Right lobe of liver (tissue), 6 donors: Measurements from ENCODE around the gene EFNB2. TPM values are rescaled to one million over a fixed set of nuclear protein-coding genes. Genes with fewer than 3 reads are reported as not detected.

ENCODE experiments used
- ATAC-seq, 4 donors: fragments of 200-7000 bp; cut with Tn5 transposase; one replicate each; pipeline ENCODE4 v1.9.1; 2020; ENCODE audit warnings: mild to moderate bottlenecking in 4 of 4, moderate library complexity in 4 of 4
- DNase-seq, 3 donors: peaks; one replicate each; pipeline ENCODE4 v3.0.0-alpha.2; 2020
- H3K27ac ChIP-seq, 3 donors: fragments of 200-600 bp; one replicate each; pipeline ENCODE4 v1.8.0; 2022
- H3K27me3 ChIP-seq, 2 donors: fragments of 200-600 bp; one replicate each; pipeline ENCODE4 v1.8.0; 2022
- H3K36me3 ChIP-seq, 4 donors: fragments of 200-600 bp; sonication (generic) in 1 of 4; one replicate each; pipeline versions ENCODE4 v1.5.1 to v1.8.0; 2017 to 2022; ENCODE audit warnings: control low read depth in 1 of 4
- H3K4me1 ChIP-seq, 4 donors: fragments of 200-600 bp; sonication (generic) in 1 of 4; one replicate each; pipeline versions ENCODE4 v1.5.1 to v1.8.0; 2017 to 2022; ENCODE audit warnings: control low read depth in 1 of 4
- H3K4me3 ChIP-seq, 3 donors: fragments of 200-600 bp; one replicate each; pipeline ENCODE4 v1.8.0; 2022
- H3K9me3 ChIP-seq, 4 donors: fragments of 200-600 bp; sonication (generic) in 1 of 4; one replicate each; pipeline versions ENCODE4 v1.5.1 to v1.8.0; 2017 to 2022; ENCODE audit warnings: control low read depth in 1 of 4
- CTCF ChIP-seq, 4 donors: fragments of 200-600 bp in 3 of 4; fragments of 450-650 bp in 1 of 4; IDR thresholded peaks; one replicate each; pipeline versions ENCODE4 v1.5.1 to v1.8.0; 2016 to 2022; ENCODE audit warnings: antibody characterized with exemption in 4 of 4, mild to moderate bottlenecking in 2 of 4
- POLR2A ChIP-seq: fragments of 450-650 bp; IDR thresholded peaks from one replicate; pipeline ENCODE4 v1.6.1; 2017; ENCODE audit warnings: antibody characterized with exemption, mild to moderate bottlenecking
- WGBS: methylation state at CpG from one replicate; pipeline ENCODE4 v1.1.6; 2018; ENCODE audit warnings: low coverage, low lambda C conversion rate; ENCODE audit not compliant: insufficient coverage; ENCODE audit errors: missing lambda C conversion rate; 5-methylcytosine and 5-hydroxymethylcytosine counted together
- intact Hi-C, 2 donors: fragments of 100-400 bp; cut with DNase I; formaldehyde crosslinking; loops; one replicate each; pipeline versions ENCODE4 v1.11.2 to v1.14.1; 2022
- total RNA-seq, 6 experiments: library from RNA; depleted of rRNA in 2 of 6; stranded (reverse); fragments of >200 nt in 2 of 6; fragmentation: NEBNext Ultra II Directional in 3 of 6; extraction: Animal tissue kit (Norgen Biotek cat#: 25700) in 3 of 6; gene quantifications; one replicate each; pipeline versions ENCODE4 v1.1.0 to v1.2.4, GENCODE V29; 2016 to 2023
- donor health status: DM: no; HTN: yes; CAD: no.
- donor health status: DM: no; HTN: no; CAD: no.
- donor health status: DM: no; HTN: no; CAD: no.
- donor health status: DM: no; HTN: yes; CAD: no.
- donor health status: DM: no; HTN: yes; CAD: no.

EFNB2 gene
- total RNA-seq, 6 experiments from 2014 or later: 2.3 to 9.8 (median 3.9) TPM

GRCh38 chr13:106443607-106444322 is 91.7 kb downstream of the EFNB2 start:
- 63% methylated on average over 11 of the region's 11 CpGs for WGBS
- H3K9me3 ChIP-seq: no peaks in the 10 kb centered on the region

GRCh38 chr13:106440866-106441265 is 94.6 kb downstream of the EFNB2 start:
- TF ChIP-seq CTCF (IDR thresholded peaks at IDR 0.05) (no peak), POLR2A (no peak)
- no peak overlapping the region for H3K4me3 ChIP-seq
- intact Hi-C loops: no loop called here
- 18% methylated on average over 2 of the region's 2 CpGs for WGBS
- no peak overlapping the region for H3K27ac ChIP-seq
- no peaks in the 10 kb centered on the region for H3K36me3 ChIP-seq
- ATAC-seq: no peak
- no peak for DNase-seq
- H3K4me1 ChIP-seq: no peaks in the 10 kb centered on the region
- H3K9me3 ChIP-seq: no peaks in the 10 kb centered on the region
- no peaks in the 10 kb centered on the region for H3K27me3 ChIP-seq

More at GRCh38 chr13:106443607-106444322, 91.7 kb downstream of the EFNB2 start:
- Histone ChIP-seq H3K36me3 (no peaks in the 10 kb centered on the region), H3K27me3 (no peaks in the 10 kb centered on the region), H3K27ac (no peak overlapping the region), H3K4me1 (no peaks in the 10 kb centered on the region), H3K4me3 (no peak overlapping the region)
- TF ChIP-seq POLR2A (no peak), CTCF (IDR thresholded peaks at IDR 0.05) (no peak)
- ATAC-seq: no peak
- intact Hi-C loops: no loop called here
- DNase-seq: no peak

Other genes starting within 250 kb of the EFNB2 start
- 10 to 100 TPM; 19.9 to 35.6 (median 32.0) TPM for gene ARGLU1, start 32.5 kb upstream of the EFNB2 start, total RNA-seq